HG02981 (cell line): Measurements from ENCODE around the gene PPP1R14C.
"Not testable (repeated sequence)": the region's sequence is repeated elsewhere in the genome, so short reads cannot be mapped to it uniquely, and the experiment has no call there.

Experiments used
- ATAC-seq: cut with Tn5 transposase; IDR thresholded peaks from one replicate; pipeline ENCODE4 v1.9.1; 2021; ENCODE audit warnings: mild to moderate bottlenecking, moderate library complexity; ENCODE audit not compliant: unreplicated experiment

PPP1R14C gene

GRCh38 chr6:150212778-150213177, 69.9 kb downstream of the PPP1R14C start:
- no peak for ATAC-seq

- ATAC-seq, result no peak
Observed at GRCh38 chr6:150213301-150213700, 70.5 kb downstream of the PPP1R14C start.

- ATAC-seq, result no peak
Observed at GRCh38 chr6:150214310-150214709, 71.5 kb downstream of the PPP1R14C start.

GRCh38 chr6:150220634-150221551, 78.0 kb downstream of the PPP1R14C start:
- no peak for ATAC-seq

GRCh38 chr6:150224820-150225219, 82.0 kb downstream of the PPP1R14C start:
- no peak for ATAC-seq

- no peak for ATAC-seq
Observed at GRCh38 chr6:150227281-150227680, 84.4 kb downstream of the PPP1R14C start.

- no peak for ATAC-seq
Observed at GRCh38 chr6:150228072-150228733, 85.4 kb downstream of the PPP1R14C start.

- ATAC-seq, result no peak
Observed at GRCh38 chr6:150229436-150230163, 86.8 kb downstream of the PPP1R14C start.

GRCh38 chr6:150230164-150230561, 87.3 kb downstream of the PPP1R14C start:
- no peak for ATAC-seq

GRCh38 chr6:150230832-150231524, 88.1 kb downstream of the PPP1R14C start:
- ATAC-seq, result no peak

- ATAC-seq, result no peak
Observed at GRCh38 chr6:150231525-150231850, 88.6 kb downstream of the PPP1R14C start.

- ATAC-seq, result no peak
Observed at GRCh38 chr6:150233843-150234269, 91.0 kb downstream of the PPP1R14C start.

- ATAC-seq, result no peak
Observed at GRCh38 chr6:150235218-150235617, 92.4 kb downstream of the PPP1R14C start.

- ATAC-seq, result no peak
Observed at GRCh38 chr6:150236114-150236513, 93.3 kb downstream of the PPP1R14C start.

- no peak for ATAC-seq
Observed at GRCh38 chr6:150236544-150236943, 93.7 kb downstream of the PPP1R14C start.

GRCh38 chr6:150237626-150238025, 94.8 kb downstream of the PPP1R14C start:
- no peak for ATAC-seq

- ATAC-seq, result no peak
Observed at GRCh38 chr6:150238336-150238741, 95.5 kb downstream of the PPP1R14C start.

- no peak for ATAC-seq
Observed at GRCh38 chr6:150238846-150239407, 96.1 kb downstream of the PPP1R14C start.

- not testable (repeated sequence) for ATAC-seq
Observed at GRCh38 chr6:150241756-150242155, 98.9 kb downstream of the PPP1R14C start.

- no peak for ATAC-seq
Observed at GRCh38 chr6:150243620-150244314, 100.9 kb downstream of the PPP1R14C start.
